ENCODE measurements around the gene COL9A3.

Gene COL9A3

DNA sequence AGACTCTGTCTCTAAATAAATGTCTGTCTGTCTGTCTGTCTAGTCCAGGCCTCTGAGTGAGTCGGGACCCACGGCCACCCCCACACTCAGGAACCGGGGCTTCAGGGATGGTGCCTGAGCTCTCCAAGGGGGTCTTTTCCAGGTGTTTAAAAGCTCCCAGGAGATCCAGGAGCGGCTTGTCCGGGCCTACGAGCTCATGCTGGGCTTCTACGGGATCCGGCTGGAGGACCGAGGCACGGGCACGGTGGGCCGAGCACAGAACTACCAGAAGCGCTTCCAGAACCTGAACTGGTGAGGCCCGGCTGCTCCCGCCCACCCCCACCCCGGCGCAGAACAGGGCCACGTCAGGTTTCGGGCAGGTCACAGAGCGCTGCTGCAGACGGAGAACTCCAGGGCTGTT is 5.5 kb upstream of the COL9A3 start:
- no peak for DNase-seq (ENCODE audit: low read depth in 2 of 2)

GRCh38 chr20:62811720-62812119 is 5.1 kb upstream of the COL9A3 start:
- DNase-seq (ENCODE audit: low read depth in 2 of 2): no peak

DNA sequence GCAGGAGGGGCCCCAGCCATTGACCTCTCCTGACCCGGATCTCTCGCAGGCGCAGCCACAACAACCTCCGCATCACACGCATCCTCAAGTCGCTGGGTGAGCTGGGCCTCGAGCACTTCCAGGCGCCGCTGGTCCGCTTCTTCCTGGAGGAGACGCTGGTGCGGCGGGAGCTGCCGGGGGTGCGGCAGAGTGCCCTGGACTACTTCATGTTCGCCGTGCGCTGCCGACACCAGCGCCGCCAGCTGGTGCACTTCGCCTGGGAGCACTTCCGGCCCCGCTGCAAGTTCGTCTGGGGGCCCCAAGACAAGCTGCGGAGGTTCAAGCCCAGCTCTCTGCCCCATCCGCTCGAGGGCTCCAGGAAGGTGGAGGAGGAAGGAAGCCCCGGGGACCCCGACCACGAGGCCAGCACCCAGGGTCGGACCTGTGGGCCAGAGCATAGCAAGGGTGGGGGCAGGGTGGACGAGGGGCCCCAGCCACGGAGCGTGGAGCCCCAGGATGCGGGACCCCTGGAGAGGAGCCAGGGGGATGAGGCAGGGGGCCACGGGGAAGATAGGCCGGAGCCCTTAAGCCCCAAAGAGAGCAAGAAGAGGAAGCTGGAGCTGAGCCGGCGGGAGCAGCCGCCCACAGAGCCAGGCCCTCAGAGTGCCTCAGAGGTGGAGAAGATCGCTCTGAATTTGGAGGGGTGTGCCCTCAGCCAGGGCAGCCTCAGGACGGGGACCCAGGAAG is 4.5 kb upstream of the COL9A3 start:
- no peak for DNase-seq (ENCODE audit: low read depth in 2 of 2)

GRCh38 chr20:62812907-62813200 is 4.0 kb upstream of the COL9A3 start:
- DNase-seq (ENCODE audit: low read depth in 2 of 2): no peak

- DNase-seq (ENCODE audit: low read depth in 2 of 2): no peak
Observed at GRCh38 chr20:62813588-62813987, 3.3 kb upstream of the COL9A3 start.

DNA sequence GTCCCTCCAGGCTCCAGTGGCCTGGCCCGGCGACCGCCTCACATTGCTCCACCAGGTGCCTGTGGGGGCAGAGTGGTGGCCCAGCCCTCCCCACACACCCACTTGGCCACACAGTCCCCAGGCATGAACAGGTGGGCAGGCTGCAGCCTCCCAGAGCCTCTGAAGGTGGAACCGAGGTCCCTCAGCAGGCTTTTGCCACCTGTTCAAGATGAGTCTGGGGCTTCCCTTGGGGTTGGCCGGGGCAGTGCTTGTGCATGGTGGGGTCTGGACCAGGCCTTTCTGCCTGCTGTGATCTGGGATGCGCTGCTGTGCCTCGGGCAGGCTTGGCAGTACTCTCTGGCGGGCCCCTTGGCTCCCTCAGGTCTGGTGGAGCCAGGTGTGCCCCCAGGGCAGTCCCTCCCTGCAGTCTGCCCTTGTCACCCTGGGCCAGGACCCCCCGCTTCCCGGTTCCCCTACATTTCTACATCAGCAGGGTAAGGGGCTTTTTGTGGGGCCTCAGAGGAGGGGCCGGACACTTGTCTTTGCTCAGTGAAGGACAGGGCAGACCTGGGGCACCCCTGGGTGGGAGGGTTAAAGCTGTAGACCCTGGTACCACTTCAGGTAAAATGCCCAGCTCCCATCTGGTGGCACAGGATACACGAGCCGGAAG is 2.7 kb upstream of the COL9A3 start:
- DNase-seq (ENCODE audit: low read depth in 2 of 2): no peak

GRCh38 chr20:62814709-62815065 is 2.2 kb upstream of the COL9A3 start:
- DNase-seq (ENCODE audit: low read depth in 2 of 2): no peak

DNA sequence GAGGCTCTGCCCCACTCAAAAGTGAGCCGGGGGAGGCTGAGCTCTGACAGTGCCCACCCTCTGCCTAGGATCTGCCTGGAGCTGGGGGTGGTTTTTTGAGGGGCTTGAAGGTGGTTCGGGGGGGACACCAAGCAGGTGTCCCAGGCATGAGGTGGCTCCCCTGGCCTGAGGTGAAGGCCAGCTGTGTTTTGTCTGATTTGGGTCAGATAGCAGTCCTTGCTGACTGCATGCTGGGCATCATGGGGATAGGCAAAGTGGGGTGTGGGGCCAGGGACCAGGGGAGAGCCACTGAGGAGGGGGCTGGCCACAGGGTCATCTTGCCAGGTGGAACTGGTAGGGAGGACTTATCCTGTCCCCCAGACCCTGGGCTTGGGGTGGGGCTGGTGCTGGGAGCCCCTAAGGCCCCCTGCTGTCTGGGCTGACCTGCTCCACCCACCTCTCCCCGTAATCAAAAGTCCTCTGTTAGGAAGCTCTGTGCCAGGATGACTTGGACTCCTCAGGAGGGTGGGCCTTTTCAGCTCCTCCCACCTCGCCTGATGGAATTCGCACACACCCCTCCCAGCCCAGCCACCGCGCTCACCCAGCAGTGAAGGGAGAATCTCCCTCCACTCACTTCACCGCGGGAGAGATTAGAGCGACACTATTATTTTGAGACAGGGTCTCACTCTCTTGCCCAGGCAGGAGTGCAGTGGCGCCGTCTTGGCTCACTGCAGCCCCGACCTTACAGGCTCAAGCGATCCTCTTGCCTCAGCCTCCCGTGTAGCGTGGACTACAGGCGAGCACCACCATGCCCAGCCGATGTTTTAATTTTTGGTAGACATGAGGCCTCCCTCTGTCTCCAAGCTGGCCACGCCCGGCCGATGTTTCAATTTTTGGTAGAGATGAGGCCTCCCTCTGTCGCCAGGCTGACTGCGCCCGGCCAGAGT is 1.5 kb upstream of the COL9A3 start:
- no peak for DNase-seq (ENCODE audit: low read depth in 2 of 2)

GRCh38 chr20:62816031-62816883 is 593 bp upstream of the COL9A3 start:
- no peak for DNase-seq (ENCODE audit: low read depth in 2 of 2)

- DNase-seq (ENCODE audit: low read depth in 2 of 2): no peak
Observed at GRCh38 chr20:62817975-62818591, 1.2 kb downstream of the COL9A3 start.

DNA sequence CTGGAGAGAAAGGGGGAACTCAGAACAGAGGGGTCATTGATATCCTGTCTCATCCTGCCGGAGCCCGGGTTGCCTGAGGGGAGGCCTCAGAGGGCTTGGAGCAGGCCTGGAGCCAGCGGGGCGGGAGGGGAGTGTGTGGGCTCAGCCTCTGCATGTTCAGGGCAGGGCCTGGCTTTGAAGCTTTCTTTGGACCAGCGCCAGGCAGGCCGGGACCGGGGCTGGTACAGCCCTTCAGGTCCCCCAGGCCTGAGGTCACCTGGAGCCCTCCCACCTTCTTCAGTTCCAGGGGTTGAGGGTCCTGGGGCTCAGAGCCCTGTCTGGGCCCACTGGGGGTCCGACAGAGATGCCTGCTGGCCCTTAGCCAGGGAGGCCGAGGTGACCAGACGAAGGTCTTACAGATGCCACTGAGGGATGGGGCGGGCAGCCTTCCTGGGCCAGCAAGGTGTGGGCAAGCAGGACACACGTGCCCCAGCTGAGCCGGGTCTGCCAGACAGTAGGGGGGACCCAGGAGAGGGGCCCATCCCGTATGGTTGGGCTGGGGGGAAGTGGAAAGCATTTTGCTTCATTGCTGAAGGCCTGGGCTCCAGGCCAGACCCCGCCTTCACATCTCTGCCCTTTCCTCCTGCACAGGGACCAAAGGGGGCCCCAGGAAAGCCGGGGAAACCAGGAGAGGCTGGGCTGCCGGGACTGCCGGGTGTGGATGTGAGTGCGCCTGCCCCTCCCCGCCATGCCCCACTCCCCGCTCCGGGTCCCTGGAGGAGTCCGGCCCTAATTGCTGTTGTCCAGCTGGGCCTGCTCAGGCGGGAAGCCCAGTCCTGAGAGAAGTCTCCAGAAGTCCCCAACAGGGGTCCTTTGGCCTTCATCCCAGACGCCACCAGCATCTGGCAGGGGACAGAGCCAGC is 2.0 kb downstream of the COL9A3 start:
- DNase-seq (ENCODE audit: low read depth in 2 of 2): no peak

DNA sequence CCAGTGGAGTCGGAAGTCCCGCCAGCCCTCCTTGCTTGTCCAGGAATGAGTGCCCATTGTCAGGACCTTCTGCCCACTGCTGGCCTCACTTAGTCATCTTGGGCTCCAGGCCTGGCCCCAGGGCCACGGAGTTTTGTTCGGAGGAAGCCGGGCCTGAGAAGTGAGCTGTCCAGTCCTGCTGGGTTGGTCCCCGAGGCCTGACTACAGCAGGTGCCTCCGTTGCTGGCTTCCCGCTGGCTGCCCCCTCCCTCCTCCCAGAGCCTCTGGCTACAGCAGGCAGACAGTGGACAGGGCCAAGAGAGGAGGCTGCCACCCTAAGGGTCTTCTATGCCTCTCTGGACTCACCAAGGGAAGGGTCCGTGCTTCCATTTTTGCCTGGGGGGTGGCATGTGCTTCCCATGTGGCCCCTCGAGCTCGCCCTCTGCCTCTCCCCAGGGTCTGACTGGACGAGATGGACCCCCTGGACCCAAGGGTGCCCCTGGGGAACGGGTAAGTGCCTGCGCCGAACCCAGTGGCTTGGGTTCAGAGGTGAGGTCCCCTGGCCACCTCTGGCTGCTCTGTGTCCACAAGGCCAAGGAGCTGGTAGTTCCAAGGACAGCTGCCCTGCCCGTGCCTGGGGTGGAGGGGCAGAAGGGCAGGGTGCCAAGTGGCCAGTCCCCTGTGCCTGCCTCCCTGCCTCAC is 2.8 kb downstream of the COL9A3 start:
- DNase-seq (ENCODE audit: low read depth in 2 of 2): no peak

DNA sequence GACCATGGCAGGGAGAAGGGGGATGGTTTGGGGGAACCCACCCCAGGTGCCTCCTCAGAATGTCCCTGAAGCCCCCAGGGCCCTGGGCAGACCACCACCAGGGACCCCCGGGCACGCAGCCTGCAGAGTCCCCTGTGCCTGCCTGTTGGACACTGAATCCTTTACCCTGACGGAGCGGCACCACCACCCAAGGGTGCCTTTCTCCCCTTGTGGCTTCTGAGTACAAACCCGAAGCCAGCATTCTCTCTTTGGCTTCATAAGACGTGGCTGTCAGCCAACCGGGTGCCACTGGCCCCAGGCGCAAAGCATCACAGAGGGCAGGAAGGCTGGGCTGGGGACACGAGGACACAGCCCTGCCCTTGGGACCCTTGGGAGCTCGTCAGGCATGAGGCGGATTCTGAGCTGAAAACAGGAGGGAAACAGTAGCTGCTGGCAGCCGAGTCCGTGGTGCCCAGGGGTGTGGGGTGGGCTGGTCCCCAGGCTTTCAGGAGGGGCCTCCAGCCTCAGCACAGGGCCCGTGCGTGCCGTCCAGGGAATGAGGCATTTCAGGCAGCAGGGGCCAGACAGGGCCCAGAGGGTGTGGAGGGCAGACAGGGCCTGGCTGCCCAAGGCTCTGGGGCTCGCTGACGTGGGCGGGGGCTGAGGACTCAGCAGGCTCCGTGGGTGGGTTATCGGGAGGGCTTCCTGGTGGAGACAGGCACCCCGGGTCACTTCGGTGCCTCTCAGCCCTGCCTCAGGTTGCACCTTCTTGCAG is 3.5 kb downstream of the COL9A3 start:
- no peak for DNase-seq (ENCODE audit: low read depth in 2 of 2)

DNA sequence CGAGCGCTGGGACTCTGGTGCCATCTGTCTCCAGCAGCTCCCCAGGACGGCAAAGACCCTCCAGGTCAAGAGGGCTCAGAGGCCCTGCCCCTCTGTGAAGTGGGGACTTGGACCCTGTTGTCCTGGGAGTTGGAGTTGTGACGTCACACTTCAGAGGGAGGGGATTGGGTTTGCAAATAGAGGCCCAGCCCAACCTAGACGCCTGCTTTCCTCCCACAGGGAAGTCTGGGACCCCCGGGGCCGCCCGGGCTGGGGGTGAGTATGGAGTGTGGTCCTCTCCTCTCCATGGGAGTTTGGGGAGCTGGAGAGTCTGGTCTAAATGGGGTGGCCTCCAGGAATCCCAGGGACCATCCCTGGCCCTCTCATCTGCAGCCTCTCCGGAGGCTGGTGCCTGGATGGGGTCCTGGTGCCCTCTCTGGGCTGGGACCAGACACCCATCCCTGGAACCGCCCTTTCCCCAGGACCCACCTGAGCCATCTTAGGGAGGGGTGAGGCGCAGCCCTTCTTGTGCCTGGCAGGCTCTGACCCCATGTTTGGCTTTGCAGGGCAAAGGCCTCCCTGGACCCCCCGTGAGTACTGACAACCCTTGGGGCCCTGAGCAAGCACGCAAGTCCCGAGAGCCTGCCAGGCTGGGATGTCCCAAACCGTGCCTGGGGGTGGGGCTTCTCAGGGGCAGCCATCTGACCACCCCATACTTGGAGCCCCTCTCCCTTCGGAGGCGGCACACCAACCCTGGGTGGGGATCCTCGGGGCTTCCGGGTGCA is 4.3 kb downstream of the COL9A3 start:
- DNase-seq (ENCODE audit: low read depth in 2 of 2): no peak

DNA sequence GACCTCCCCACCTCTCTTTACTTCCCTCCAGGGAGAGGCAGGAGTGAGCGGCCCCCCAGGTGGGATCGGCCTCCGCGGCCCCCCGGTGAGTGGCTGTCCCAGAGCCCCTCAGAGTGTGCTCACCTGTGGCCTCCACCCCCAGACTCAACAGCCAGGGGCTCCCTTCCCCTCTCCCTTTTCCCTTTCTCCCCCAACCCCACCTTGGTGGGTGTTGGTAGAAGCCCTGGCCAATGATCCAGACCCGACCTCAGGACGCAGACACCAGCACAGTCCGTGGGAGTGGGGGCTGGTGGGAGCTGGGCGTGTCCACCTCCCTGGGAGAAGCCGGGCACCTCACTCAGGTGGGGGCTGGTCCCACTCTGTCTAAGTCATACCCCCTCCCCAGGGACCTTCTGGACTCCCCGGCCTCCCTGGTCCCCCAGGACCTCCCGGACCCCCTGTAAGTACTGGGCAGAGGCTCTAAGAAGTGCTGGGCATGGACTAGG is 4.9 kb downstream of the COL9A3 start:
- DNase-seq (ENCODE audit: low read depth in 2 of 2): no peak

GRCh38 chr20:62822239-62822787 is 5.5 kb downstream of the COL9A3 start:
- no peak for DNase-seq (ENCODE audit: low read depth in 2 of 2)

DNA sequence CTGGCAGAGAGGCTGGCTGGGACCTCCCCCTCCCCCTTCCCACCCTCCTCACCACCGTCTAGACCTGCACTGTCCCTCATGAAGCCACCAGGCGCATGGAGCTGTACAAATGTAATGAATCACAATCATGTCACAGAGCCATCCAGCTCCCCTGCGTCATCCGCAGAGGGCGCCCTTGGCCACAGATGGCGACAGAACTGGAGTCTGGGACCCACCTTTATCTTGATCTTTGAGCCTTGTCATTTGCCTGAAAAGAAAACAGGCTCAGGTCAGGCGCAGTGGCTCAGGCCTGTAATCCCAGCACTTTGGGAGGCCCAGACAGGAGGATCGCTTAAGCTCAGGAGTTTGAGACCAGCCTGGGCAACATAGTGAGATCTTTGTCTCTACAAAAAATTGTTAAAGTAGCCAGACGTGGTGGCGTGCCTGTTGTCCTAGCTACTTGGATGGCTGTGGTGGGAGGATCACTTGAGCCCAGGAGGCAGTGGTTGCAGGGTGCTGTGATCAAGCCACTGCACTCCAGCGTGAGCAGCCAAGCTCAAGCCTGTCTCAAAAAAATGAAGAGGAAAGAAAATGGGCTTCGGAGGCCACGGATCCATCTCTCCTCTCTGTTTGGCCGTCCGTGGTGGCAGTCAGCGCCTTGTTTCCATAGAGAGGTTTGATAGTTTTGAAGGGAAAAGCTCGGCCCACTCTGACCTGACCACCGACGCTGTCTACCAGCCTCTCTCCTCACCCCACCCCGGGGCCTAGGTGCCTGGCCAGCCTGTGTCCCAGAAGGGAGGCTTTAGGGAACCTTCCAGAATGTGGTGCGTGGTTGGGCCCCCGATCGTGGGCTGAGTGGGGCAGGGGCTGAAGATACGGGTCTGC is 6.2 kb downstream of the COL9A3 start:
- no peak for DNase-seq (ENCODE audit: low read depth in 2 of 2)

All from activated CD8-positive, alpha-beta memory T cell treated with anti-CD3 and anti-CD28 coated beads for 4 hours (primary cell).